NOMO-1 treated with dmso at 0.1 percent for 144 hours (cell line): Measurements from ENCODE around the gene TMPO.
"Not testable (repeated sequence)": the region's sequence is repeated elsewhere in the genome, so short reads cannot be mapped to it uniquely, and the experiment has no call there.

Experiments used
- DNase-seq: peaks from one replicate; lab custom pipeline; 2025; ENCODE audit not compliant: unreplicated experiment; lab: John Stamatoyannopoulos, UW

The TMPO gene

DNA sequence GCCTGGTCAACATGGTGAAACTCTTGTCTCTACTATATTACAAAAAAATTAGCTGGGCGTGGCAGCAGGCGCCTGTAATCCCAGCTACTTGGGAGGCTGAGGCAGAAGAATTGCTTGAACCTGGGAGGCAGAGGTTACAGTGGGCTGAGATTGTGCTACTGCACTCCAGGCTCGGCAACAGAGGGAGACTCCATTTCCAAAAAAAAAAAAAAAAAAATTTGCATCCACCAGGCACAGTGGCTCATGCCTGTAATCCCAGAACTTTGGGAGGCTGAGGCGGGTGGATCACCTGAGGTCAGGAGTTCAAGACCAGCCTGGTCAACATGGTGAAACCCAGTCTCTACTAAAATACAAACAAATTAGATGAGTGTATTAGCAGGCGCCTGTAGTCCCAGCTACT is 3.6 kb upstream of the TMPO start:
- DNase-seq = not testable (repeated sequence)

DNA sequence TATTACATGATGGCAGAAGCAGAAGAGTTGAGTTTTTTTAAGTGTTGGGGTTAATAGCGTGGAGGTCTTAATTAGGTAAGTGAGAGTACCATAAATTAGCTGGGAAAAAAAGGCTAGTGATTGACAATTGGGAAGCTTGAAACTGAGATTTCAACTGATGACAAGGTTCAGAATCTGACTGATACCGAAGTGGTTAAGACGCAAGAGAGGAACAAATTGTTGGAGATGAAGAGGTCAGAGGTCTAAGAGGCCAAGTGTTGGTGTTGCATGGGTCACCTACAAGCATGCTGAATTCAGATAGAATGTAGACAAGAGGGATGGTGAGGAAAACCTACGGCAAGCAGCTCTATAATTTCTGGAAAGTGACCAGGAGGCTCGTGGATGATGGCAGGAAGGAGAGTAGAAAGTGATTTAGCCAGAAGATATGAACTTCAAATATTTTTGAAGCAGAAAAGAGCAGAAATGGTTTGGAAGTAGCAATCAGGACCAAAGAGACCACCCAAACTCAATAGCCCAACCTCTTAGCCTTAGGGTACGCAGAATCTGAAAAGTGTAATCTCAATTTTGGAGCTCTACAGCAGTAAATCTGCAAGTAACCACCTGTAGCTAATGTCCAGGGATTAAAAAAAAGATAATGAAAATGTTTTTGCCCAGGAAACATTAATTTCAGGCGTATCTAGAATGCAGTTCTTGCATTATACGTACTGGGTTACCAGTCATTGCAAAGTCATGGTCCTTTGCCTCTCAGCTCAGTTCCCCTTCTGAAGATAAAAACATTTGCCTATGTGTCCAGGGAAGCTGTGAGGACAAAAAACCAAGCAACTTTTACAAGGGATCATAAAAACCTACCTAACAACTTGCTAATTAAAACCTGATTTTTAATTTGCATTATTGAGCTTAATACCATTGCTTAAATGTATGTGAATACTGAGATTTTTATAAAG is 1.7 kb upstream of the TMPO start:
- DNase-seq = peak; percentile 9

DNA sequence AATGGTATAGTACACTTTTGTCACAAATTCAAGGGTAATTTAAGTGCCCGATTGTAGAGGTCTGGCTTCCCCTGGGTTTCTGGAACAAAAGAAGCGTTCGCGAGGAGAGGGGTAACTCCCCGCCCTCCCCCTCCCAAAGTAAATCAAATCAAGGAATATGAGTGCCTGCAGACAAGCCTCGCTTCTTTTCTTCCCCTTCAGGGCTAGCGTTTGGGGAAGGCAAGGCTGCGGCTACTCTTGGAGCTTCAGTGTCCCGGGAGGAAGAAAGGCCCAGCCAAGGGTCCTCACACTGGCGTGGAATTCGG is 456 bp upstream of the TMPO start:
- DNase-seq = peak; percentile 45

DNA sequence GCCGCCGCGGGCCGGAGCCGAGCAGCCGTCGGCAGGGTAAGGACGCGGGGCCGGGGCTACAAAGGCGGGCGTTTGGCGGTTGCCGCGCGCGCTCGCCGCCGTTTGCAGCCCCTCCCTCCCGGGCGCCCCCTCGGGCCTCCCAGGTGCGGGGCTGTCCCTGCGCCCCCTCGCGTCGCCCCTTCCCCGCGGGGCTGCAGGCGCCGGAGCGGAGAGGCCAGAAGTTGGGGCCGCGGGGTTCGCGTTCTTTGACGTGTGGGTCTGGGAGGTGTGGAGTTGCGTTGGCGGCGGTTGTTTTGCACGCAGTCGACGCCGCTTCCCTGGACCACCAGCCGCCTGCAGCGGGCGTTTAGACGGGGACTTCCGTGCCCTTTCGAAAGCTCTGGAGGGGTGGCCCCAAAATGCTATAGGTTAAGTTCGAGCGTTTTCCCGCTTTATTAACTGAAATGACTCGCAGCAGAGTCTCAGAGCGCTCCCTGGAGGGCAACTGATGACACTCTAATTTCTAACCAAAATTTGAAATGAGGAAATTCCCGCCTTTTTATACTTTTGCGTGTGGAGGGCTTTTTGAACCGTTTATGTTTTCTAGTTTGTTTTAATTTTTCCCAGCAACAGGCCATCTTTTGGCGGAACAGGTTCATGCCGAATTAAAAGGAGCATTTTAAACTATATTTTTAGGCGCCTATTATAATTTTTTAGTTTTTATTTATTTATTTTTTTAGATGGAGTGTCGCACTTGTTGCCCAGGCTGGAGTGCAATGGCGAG is 902 bp downstream of the TMPO start:
- DNase-seq = peak; percentile 91

DNA sequence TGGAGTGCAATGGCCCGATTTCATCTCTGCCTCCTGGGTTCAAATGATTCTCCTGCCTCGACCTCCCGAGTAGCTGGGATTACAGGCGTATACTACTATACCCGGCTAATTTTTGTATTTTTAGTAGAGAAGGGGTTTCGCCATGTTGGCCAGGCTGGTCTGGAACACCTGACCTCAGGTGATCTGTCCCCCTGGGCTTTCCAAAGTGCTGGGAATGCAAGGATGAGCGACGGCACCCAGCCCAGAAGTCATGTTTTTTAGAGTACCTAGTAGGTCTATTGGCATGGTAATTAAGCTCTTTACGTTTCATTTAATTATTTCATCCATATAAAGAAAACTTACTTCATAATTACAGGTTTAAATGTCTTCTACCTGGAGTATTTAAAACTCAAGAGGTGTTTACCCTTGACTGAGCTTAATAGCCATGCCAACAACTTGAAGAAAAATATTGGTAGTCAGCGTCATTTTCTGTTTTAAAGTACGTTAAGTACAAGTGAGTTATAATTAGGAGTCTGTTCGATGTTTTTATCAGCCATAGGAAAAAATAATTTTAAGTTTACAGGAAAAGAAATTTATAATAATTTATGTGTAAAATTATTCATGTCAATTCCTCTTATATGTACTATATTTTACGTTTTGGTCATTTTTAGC is 4.0 kb downstream of the TMPO start:
- no peak for DNase-seq

DNA sequence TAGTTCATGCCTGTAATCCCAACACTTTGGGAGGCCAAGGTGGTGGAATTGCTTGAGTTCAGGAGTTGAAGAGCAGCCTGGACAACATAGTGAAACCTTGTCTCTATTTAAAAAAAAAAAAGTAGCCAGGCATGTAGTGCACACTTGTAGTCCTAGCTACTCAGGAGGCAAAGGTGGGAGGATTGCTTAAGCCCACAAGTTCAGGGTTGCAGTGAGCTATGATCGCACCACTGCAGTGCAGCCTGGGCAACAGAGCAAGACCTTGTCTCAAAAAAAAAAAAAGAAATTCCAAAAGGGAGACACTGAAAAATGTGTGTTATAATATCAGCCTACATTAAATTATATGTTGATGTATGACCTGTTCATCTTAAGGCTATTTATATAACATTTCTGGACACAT is 14.7 kb downstream of the TMPO start:
- no peak for DNase-seq

DNA sequence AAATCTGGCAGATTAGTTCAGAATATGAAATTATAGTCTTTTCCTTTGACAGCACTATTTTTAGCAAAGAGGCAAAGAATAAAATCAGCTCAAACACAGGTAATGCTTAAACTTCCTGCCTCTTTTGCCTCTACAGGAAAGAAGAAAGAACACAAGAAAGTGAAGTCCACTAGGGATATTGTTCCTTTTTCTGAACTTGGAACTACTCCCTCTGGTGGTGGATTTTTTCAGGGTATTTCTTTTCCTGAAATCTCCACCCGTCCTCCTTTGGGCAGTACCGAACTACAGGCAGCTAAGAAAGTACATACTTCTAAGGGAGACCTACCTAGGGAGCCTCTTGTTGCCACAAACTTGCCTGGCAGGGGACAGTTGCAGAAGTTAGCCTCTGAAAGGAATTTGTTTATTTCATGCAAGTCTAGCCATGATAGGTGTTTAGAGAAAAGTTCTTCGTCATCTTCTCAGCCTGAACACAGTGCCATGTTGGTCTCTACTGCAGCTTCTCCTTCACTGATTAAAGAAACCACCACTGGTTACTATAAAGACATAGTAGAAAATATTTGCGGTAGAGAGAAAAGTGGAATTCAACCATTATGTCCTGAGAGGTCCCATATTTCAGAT is 17.4 kb downstream of the TMPO start:
- DNase-seq = peak; percentile 15

DNA sequence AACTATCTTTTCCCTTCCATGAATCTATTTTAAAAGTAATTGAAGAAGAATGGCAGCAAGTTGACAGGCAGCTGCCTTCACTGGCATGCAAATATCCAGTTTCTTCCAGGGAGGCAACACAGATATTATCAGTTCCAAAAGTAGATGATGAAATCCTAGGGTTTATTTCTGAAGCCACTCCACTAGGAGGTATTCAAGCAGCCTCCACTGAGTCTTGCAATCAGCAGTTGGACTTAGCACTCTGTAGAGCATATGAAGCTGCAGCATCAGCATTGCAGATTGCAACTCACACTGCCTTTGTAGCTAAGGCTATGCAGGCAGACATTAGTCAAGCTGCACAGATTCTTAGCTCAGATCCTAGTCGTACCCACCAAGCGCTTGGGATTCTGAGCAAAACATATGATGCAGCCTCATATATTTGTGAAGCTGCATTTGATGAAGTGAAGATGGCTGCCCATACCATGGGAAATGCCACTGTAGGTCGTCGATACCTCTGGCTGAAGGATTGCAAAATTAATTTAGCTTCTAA is 18.4 kb downstream of the TMPO start:
- DNase-seq = no peak

DNA sequence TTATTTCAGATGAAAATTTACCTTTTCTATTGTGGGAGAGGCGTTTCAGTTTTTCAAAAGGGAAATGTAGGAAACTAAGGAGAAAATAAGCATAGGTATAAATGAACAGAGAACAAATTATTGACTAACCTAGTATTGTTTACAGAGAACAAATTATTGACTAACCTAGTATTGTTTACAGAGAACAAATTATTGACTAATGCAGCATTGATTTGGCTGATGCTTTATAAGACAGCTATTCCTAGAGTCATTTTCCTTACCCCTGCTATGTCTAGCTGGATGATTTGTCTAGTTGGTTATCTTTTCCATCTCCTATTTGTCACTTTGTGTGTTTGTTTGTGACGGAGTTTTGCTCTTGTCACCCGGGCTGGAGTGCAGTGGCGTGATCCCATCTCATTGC is 22.6 kb downstream of the TMPO start:
- no peak for DNase-seq

DNA sequence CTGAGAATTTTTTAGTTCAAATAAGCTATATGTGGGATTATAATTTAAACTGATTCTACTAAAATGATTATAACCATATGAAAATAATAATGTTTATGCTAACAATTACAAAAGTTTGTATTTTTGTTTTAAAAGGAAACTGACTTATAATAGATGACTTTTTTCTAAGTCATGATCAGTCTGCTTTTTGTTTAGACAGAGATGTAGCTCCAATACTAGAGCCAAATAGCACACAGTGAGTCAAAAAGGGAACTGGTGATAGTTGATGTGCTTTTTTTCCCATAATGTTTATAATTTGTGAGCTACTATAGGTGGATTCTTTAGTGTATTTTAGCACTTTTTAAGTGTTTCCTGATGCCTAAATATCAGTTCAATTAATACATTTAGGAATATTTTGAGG is 28.3 kb downstream of the TMPO start:
- no peak for DNase-seq

DNA sequence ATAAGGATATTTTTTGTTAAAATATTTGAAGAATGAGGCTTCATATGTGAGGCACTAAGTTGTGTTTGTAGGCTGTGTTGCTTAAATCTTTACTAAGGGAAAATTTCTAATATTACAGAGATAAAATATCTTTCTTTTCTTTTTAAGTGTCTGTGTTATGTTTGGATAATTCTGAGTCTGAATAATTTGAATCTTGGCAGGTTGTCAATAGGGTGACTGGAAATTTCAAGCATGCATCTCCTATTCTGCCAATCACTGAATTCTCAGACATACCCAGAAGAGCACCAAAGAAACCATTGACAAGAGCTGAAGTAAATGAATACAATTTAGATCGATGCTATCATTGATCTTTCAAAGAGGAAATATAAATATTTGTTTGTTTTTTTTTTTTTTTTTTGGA is 29.4 kb downstream of the TMPO start:
- DNase-seq = no peak

DNA sequence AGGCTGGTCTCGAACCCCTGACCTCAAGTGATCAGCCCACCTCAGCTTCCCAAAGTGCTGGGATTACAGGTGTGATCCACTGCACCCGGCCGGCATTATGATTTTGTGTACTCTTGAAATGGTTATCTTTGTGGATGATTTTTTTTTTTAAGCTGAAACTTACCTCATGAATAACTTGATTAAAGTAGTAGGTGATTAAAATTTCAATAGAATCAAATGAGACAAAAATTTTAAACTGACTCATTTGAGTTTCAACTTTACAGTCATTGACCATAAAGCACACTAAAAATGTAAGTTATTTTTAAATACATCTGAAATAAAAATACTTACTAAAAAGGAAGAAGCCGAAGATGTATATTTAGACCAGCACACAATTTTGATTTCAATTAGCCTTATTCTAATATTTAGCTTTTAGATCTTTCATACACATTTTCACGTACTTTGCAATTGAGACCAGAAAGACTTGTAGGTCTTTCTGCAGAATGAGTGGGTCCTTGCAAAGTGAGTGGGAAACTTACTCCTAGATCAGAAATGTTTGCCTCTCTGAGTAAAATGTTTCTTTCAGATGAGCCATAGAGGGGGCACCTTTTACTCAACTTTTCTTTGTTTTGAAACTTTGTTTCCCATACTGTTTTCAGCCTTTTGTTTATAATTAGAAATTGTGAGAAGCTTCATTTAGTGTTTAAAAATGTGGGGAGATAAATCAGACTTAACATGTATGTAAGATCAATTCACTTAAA is 34.2 kb downstream of the TMPO start:
- DNase-seq = no peak

DNA sequence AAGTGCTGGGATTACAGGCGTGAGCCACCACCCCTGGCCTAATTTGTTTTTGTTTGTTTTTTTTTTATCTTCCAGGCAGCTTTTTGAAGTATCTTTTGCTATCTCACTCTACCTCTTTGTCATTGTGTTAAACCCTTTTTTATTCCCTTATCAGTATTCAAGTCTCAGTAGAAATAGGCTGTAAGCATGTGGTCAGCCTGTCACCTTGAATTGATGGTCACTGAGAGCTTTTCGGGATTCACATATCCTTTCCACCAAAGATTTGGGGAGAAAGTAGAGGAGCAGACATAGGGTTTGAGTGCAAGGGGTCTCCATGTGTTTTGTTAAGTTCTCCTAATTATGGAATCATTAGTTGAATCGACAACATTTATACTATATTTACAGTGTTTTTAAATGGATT is 36.4 kb downstream of the TMPO start:
- DNase-seq = no peak

DNA sequence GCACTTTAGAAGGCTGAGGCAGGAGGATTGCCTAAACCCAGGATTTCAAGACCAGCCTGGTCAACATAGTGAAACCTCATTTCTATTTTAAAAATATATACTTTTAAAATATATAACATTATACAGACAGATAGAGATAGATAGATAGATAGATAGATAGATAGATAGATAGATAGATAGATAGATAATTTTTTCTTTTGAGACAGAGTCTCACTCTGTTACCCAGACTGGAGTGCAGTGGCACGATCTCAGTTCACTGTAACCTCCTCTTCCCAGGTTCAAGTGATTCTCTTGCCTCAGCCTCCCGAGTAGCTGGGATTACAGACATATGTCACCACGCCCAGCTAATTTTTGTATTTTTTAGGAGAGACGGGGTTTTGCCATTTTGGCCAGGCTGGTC is 42.7 kb downstream of the TMPO start:
- DNase-seq = not testable (repeated sequence)

DNA sequence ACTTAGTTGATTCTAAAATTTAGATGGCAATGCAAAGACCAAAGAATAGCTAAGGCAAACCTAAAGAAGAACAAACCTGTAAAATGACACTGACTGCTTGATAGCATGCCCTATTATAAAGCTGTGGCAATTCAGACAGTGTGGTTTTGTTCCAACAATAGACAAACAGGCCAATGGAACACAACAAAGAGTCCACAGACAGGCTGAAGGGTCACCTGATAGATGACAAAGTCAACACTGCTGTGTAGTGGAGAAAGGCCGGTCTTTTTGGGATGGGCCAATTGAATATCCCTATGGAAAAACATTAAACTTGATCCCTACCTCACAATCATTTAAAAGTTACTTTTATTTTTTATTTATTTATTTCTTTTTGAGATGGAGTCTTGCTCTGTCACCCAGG is 44.3 kb downstream of the TMPO start:
- no peak for DNase-seq

DNA sequence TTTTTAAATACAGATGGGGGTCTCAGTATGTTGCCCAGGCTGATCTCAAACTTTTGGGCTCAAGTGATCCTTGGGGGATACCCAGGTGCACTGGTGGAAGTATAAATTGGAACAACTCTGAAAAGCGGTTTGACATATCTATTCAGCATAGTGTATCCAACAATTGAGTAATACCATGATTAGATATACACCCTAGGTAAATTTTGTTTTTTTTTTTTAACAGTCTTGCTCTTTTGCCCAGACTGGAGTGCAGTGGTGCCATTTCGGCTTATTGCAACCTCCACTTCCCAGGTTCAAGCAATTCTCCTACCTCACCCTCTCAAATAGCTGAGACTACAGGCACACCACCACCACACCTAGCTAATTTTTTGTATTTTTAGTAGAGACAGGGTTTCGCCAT is 46.5 kb downstream of the TMPO start:
- DNase-seq = no peak

DNA sequence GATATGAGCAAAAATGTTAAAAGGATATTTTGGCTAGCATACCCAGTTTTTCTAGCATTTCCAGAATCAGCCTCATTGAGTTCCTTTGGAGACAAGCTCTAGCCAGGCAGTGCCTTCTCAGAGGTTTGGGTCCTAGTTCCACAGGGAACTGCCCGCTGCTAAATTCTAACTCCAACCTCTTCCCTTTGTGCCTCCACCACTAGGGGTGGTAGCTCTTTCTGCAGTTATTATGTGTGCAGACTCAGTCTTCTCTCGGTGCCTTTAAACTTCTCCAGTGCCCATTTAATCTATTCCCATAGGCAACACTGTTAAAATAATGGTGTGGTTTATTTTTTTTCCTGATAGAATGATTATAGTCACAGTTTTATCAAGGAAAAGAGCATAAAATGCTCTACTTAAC is 56.6 kb downstream of the TMPO start:
- no peak for DNase-seq

DNA sequence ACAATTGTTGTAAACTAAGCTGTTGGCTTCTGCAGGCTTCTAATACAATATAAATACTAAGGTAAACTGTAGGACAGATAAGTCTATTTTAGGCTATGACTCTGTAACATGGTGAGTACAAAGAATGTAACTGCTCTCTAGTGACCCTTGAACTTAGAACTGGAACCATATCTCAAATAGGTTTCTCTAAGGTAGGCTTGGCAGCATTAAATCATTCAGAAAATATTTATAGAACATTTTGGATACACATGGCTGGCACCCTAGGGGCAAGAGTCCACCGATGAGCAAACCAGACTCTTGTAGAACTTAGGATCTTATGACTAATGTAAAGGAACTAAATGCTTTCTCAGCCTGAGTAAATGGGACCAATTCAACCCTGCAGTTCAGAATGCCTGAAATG is 58.7 kb downstream of the TMPO start:
- DNase-seq = no peak

DNA sequence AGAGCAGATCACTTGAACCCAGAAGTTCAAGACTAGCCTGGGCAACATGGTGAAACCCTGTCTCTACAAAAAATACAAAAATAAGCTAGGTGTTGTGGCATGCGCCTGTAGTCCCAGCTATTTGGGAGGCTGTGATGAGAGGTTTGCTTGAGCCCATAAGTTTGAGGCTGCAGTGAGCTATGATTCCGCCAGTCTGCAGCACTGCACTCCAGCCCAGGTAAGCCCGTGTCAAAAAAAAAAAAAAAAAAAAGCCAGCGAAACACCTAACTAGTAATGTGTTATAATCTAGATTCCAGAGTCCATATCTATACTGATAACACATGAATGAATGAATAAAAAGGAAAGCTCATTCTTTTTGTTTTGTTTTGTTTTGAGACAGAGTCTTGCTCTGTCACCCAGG is 59.6 kb downstream of the TMPO start:
- DNase-seq = no peak

DNA sequence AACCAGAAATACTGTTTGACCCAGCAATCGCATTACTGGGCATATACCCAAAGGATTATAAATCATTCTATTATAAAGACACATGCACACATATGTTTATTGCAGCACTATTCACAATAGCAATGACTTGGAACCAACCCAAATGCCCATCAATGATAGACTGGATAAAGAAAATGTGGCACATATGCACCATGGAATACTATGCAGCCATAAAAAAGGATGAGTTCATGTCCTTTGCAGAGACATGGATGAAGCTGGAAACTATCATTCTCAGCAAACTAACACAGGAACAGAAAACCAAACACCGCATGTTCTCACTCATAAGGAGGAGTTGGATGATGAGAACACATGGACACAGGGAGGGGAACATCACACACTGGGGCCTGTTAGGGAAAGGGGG is 61.4 kb downstream of the TMPO start:
- DNase-seq = not testable (repeated sequence)

DNA sequence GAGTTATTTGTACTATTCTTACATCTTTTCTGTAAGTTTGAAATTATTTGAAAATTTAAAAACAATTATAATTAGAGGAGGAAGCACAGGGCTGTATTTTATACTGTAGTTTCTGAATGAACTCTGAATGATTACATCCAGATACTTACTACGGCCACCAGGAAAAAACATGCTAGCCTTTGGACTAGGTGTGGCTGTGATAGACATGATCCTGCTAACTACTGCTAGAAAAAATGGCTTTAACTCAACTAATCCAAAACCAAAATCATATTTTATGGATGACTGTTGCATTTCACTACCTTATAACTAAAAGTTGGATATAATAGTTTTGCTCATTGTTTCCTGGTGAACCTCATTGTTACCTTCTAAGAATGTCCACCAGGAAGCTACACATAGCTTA is 63.0 kb downstream of the TMPO start:
- DNase-seq = no peak
